Tibial nerve (tissue), 4 donors: ENCODE measurements around the gene NLRP9. TPM values are rescaled to one million over a fixed set of nuclear protein-coding genes. Genes with fewer than 3 reads are reported as not detected.
A peak's percentile ranks its signal among the peaks of the same experiment; 100 is the strongest.

ENCODE experiments used
- DNase-seq, 2 donors: peaks; one replicate each; pipeline ENCODE4 v3.0.0-alpha.2; 2019; ENCODE audit warnings: low spot score in 2 of 2
- H3K27ac ChIP-seq, 4 donors: fragments of 200-600 bp; sonication (generic) in 3 of 4; one replicate each; pipeline ENCODE4 v1.5.1; 2017 to 2019; ENCODE audit warnings: mild to moderate bottlenecking in 1 of 4
- H3K27me3 ChIP-seq, 2 donors: fragments of 200-600 bp; sonication (generic) in 1 of 2; one replicate each; pipeline versions ENCODE4 v1.5.1 to v1.6.0; 2017 to 2019
- H3K36me3 ChIP-seq, 3 donors: fragments of 200-600 bp; sonication (generic); one replicate each; pipeline ENCODE4 v1.5.1; 2018 to 2019
- H3K4me1 ChIP-seq, 4 donors: fragments of 200-600 bp; sonication (generic) in 3 of 4; one replicate each; pipeline ENCODE4 v1.5.1; 2017 to 2019
- H3K4me3 ChIP-seq, 4 donors: fragments of 200-600 bp; sonication (generic) in 3 of 4; one replicate each; pipeline ENCODE4 v1.5.1; 2017 to 2019; ENCODE audit warnings: mild to moderate bottlenecking in 1 of 4, moderate library complexity in 1 of 4
- H3K9me3 ChIP-seq, 4 donors: fragments of 200-600 bp; sonication (generic) in 3 of 4; one replicate each; pipeline ENCODE4 v1.5.1; 2017 to 2019
- EP300 ChIP-seq, 2 donors: sonication (generic); formaldehyde crosslinking; IDR thresholded peaks; one replicate each; pipeline ENCODE4 v1.6.1; 2017; ENCODE audit warnings: antibody characterized with exemption in 2 of 2, mild to moderate bottlenecking in 1 of 2
- POLR2A ChIP-seq, 2 donors: fragments of 450-650 bp; IDR thresholded peaks; one replicate each; pipeline ENCODE4 v1.6.1; 2017; ENCODE audit warnings: antibody characterized with exemption in 2 of 2, mild to moderate bottlenecking in 2 of 2, moderate library complexity in 2 of 2
- WGBS, 2 donors: methylation state at CpG; one replicate each; pipeline ENCODE4 v1.1.5; 2018; 5-methylcytosine and 5-hydroxymethylcytosine counted together
- total RNA-seq, 4 donors: library from RNA; depleted of rRNA; stranded (reverse); fragments of >200 nt; gene quantifications; one replicate each; pipeline ENCODE4 v1.1.0, GENCODE V29; 2016
- TF ChIP-seq, protein P1 (sequence below), 5 experiments: fragments of 200-600 bp in 3 of 5; fragments of 450-650 bp in 2 of 5; sonication (generic) in 3 of 5; IDR thresholded peaks; one replicate each; pipeline ENCODE4 v1.5.1; 2016 to 2019; ENCODE audit warnings: antibody characterized with exemption in 5 of 5, mild to moderate bottlenecking in 3 of 5, moderate library complexity in 2 of 5

Gene NLRP9
- total RNA-seq, 4 donors from 2014 or later, result not detected

DNA sequence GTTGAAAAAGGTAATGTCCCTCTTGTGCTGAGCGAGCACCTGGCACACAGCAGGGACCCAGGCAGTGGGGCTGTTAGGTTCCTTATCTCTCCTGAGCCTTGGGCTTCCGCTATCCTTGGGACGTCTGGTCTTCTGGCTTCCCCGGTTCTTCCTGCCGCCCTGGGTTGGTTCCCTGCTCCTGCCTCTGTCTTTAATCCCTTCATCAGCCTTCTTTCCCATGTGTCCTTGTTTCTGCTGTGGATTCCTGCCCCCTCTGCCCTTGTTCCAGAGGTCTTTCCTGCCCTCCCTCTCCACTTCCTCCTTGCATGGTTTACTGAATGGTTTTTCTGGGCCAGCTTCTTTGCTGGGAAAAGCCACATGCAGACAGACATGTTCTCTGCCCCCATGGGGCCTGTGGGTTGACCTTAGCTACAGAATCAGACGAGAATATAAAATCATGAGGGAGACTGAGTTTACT is 60.6 kb downstream of the NLRP9 start:
- no peaks in the 10 kb centered on the region for H3K9me3 ChIP-seq
- DNase-seq, result no peak
- peak overlapping the region in 2 of 4 donors; percentile 40 to 59 for H3K27ac ChIP-seq
- H3K4me3 ChIP-seq, result peak overlapping the region in 1 of 4 donors; percentile 8
- peaks cover 0 to 70% (median 41%) of the 10 kb centered on the region in 4 donors for H3K4me1 ChIP-seq
- no peak for TF ChIP-seq POLR2A (IDR thresholded peaks at IDR 0.05)
- TF ChIP-seq, protein P1, sequence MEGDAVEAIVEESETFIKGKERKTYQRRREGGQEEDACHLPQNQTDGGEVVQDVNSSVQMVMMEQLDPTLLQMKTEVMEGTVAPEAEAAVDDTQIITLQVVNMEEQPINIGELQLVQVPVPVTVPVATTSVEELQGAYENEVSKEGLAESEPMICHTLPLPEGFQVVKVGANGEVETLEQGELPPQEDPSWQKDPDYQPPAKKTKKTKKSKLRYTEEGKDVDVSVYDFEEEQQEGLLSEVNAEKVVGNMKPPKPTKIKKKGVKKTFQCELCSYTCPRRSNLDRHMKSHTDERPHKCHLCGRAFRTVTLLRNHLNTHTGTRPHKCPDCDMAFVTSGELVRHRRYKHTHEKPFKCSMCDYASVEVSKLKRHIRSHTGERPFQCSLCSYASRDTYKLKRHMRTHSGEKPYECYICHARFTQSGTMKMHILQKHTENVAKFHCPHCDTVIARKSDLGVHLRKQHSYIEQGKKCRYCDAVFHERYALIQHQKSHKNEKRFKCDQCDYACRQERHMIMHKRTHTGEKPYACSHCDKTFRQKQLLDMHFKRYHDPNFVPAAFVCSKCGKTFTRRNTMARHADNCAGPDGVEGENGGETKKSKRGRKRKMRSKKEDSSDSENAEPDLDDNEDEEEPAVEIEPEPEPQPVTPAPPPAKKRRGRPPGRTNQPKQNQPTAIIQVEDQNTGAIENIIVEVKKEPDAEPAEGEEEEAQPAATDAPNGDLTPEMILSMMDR (IDR thresholded peaks at IDR 0.05), result no peak
- no peak for TF ChIP-seq EP300 (IDR thresholded peaks at IDR 0.05)
- peaks cover 0 to 65% (median 32%) of the 10 kb centered on the region in 3 donors for H3K36me3 ChIP-seq
- H3K27me3 ChIP-seq, result no peaks in the 10 kb centered on the region
- WGBS, 2 donors, result 56 to 62% methylated on average over 6 of the region's 6 CpGs

DNA sequence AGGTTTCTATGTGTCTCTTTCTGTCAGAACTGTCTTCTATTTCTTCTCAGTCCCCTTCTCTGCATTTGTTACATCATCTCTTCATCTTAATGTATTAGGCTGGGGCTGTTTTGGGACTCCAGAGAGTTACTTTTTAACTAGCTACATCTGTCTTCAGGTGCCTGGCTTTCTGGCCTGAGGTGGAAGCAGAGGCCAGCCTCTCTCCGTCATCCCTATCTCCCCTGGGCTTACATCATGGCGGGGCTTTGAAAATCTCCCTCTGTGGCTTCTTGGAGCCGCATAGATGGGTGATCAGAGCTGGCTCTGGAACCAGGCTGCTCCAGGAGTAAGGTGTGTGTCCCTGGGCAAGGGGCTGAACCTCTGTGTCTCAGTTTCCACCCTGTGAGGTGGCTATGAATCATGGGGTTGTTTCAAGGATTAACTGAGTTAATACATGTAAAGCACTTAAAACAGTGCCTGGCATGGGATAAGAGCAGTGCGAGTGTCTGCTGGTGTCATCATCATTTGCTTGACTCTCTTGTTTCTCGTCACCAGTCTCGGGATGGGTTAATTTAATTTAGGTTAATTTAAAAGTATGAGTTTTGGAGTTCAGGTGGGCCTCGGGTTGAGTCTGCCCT is 61.2 kb downstream of the NLRP9 start:
- peaks cover 0 to 70% (median 41%) of the 10 kb centered on the region in 4 donors for H3K4me1 ChIP-seq
- DNase-seq, result no peak

DNA sequence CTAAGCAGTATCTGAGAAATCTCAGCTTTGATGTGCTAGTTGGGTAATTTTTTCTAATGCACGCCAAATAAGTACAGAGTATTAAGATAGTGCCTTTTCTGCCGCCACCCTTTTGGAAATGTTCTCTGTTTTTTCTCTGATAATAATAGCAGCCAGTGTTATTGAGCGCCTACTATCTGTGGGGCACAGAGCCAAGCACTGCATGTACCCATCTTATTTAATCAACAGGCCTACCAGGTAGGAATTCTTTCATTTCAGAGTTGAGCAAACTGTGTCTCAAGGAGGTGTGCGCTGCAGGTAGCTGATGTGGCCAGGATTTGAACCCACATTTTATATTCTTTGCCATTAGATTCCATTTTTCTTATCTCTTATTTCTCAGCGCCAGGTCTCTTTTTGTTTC is 61.8 kb downstream of the NLRP9 start:
- WGBS, 2 donors, result 67 to 70% methylated on average over 5 of the region's 5 CpGs
- peaks cover 0 to 58% (median 32%) of the 10 kb centered on the region in 3 donors for H3K36me3 ChIP-seq
- peaks cover 0 to 75% (median 41%) of the 10 kb centered on the region in 4 donors for H3K4me1 ChIP-seq

More for the DNA sequence above, 61.2 kb downstream of the NLRP9 start:
- H3K36me3 ChIP-seq, result peaks cover 0 to 59% (median 32%) of the 10 kb centered on the region in 3 donors
- TF ChIP-seq EP300 (IDR thresholded peaks at IDR 0.05), result no peak
- TF ChIP-seq POLR2A (IDR thresholded peaks at IDR 0.05), result no peak
- TF ChIP-seq, protein P1 (IDR thresholded peaks at IDR 0.05), result no peak
- WGBS, 2 donors, result 77 to 82% methylated on average over 7 of the region's 7 CpGs
- no peaks in the 10 kb centered on the region for H3K9me3 ChIP-seq
- peak overlapping the region in 2 of 4 donors; percentile 40 to 59 for H3K27ac ChIP-seq
- H3K4me3 ChIP-seq, result peak overlapping the region in 2 of 4 donors; percentile 76 to 85
- H3K27me3 ChIP-seq, result no peaks in the 10 kb centered on the region

DNA sequence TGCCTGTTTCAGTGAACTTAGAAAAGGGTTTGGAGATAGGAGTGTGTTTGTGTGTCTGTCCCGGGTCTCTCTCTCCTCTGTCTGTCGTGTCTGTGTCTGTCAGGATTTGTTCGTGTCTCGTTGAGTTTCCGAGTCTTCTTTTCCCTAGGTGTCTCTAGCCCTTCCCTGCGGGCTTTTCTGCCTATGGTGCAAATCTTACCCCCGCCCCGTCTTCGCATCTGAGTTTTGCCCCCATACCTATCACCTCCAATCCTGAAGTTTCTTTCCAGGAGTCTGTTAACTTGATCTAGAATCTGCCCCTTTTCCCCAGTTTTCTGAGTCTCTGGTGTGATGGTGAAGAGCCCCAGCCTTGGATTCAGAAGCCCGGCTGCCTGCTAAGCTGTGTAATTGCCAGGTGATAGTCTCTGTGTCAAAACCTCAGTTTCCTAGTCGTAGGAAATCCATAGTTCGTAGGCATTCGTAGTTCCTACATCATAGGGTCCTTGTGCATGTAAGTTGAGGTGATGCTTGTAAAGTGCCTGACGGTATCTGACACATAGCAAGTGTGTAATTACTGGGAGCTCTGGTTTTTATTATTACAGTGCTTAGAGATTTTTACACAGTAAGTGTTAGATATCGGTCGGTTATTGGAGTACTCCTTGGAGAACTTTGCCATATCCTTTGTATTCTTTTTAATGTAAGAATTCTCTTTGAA is 62.4 kb downstream of the NLRP9 start:
- Histone ChIP-seq H3K9me3 (no peaks in the 10 kb centered on the region), H3K36me3 (peaks cover 0 to 58% (median 31%) of the 10 kb centered on the region in 3 donors), H3K4me1 (peaks cover 0 to 77% (median 38%) of the 10 kb centered on the region in 4 donors), H3K4me3 (peak overlapping the region; percentile 70 to 90 (median 80)), H3K27ac (peak overlapping the region; percentile 22 to 94 (median 90)), H3K27me3 (no peaks in the 10 kb centered on the region)
- TF ChIP-seq EP300 (IDR thresholded peaks at IDR 0.05) (no peak), POLR2A (IDR thresholded peaks at IDR 0.05) (no peak)
- TF ChIP-seq, protein P1 (IDR thresholded peaks at IDR 0.05), result no peak
- DNase-seq, result no peak
- 12 to 13% methylated on average over 16 of the region's 16 CpGs for WGBS, 2 donors

More for the DNA sequence above, 61.8 kb downstream of the NLRP9 start:
- no peak for DNase-seq
- TF ChIP-seq, protein P1 (IDR thresholded peaks at IDR 0.05), result no peak
- H3K27ac ChIP-seq, result peak overlapping the region in 3 of 4 donors; percentile 89 to 94 (median 92)
- H3K9me3 ChIP-seq, result no peaks in the 10 kb centered on the region
- no peaks in the 10 kb centered on the region for H3K27me3 ChIP-seq
- H3K4me3 ChIP-seq, result peak overlapping the region in 2 of 4 donors; percentile 76 to 85
